Measurements from ENCODE around the gene GRK6.
A peak's percentile ranks its signal among the peaks of the same experiment; 100 is the strongest.

GRK6 gene

GRCh38 chr5:177465044-177465443 is 38.6 kb downstream of the GRK6 start:
- Histone ChIP-seq H3K27me3 (no peaks in the 10 kb centered on the region), H3K9me3 (no peaks in the 10 kb centered on the region), H3K27ac (no peak overlapping the region), H3K4me1 (peaks cover 0 to 13% (median 10%) of the 10 kb centered on the region in 4 donors), H3K4me3 (no peak overlapping the region), H3K36me3 (peaks cover 27 to 46% (median 43%) of the 10 kb centered on the region in 3 donors)
- no peak for DNase-seq
- TF ChIP-seq, protein P1, sequence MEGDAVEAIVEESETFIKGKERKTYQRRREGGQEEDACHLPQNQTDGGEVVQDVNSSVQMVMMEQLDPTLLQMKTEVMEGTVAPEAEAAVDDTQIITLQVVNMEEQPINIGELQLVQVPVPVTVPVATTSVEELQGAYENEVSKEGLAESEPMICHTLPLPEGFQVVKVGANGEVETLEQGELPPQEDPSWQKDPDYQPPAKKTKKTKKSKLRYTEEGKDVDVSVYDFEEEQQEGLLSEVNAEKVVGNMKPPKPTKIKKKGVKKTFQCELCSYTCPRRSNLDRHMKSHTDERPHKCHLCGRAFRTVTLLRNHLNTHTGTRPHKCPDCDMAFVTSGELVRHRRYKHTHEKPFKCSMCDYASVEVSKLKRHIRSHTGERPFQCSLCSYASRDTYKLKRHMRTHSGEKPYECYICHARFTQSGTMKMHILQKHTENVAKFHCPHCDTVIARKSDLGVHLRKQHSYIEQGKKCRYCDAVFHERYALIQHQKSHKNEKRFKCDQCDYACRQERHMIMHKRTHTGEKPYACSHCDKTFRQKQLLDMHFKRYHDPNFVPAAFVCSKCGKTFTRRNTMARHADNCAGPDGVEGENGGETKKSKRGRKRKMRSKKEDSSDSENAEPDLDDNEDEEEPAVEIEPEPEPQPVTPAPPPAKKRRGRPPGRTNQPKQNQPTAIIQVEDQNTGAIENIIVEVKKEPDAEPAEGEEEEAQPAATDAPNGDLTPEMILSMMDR (IDR thresholded peaks at IDR 0.05) = no peak
- intact Hi-C loops (cut with DNase I; ENCODE audit: low total_unique reads) = no loop called here

- Histone ChIP-seq H3K27me3 (no peaks in the 10 kb centered on the region), H3K27ac (no peak overlapping the region), H3K4me3 (no peak overlapping the region), H3K4me1 (peaks cover 0 to 32% (median 23%) of the 10 kb centered on the region in 4 donors), H3K36me3 (peaks cover 27 to 40% (median 38%) of the 10 kb centered on the region in 3 donors), H3K9me3 (no peaks in the 10 kb centered on the region)
- DNase-seq = no peak
- intact Hi-C loops (cut with DNase I; ENCODE audit: low total_unique reads) = no loop called here
- TF ChIP-seq, protein P1 (IDR thresholded peaks at IDR 0.05) = no peak
Measured at GRCh38 chr5:177466861-177467260, 40.4 kb downstream of the GRK6 start.

DNA sequence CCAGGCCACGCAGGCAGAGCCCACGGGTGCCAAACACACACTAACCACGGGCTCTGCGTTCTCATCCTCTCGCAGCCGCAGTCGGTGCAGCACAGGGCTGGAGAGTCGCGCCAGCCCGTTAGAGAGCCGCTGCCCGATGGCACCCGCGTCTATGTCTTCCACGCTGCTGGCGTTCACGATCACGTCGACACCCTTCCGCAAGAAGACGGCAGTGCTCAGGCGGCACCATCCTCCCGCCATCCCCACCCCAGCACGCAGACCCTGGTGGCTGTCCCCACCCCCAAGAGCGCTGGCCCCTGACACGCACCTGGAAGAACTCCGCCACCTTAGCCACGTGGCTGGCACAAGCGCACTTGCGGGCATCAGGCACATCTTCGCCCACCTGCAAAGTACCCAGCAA is 41.0 kb downstream of the GRK6 start:
- intact Hi-C loops (cut with DNase I; ENCODE audit: low total_unique reads) = no loop called here

DNA sequence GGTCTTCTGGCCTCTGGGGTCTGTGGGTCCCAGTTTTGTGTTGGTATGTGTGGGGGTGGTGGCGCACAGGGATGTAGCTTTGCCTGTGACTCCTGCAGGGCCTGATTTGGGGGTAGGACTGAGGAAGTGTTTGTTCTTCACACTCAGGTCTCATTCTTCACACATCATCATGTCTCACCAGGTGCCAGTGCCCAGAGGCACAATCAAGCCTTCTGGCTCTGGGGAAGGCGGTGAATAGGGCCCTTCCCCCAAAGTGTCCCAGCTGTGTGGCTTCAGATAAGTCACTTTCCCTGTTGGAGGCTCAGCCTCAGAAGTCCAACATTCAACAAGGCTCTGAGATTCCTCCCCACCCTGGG is 41.8 kb downstream of the GRK6 start:
- peaks cover 0 to 42% (median 34%) of the 10 kb centered on the region in 4 donors for H3K4me1 ChIP-seq
- intact Hi-C loops (cut with DNase I; ENCODE audit: low total_unique reads) = no loop called here
- DNase-seq = no peak
- H3K9me3 ChIP-seq = no peaks in the 10 kb centered on the region
- no peaks in the 10 kb centered on the region for H3K27me3 ChIP-seq
- no peak overlapping the region for H3K4me3 ChIP-seq
- TF ChIP-seq, protein P1 (IDR thresholded peaks at IDR 0.05) = no peak
- peaks cover 27 to 40% (median 32%) of the 10 kb centered on the region in 3 donors for H3K36me3 ChIP-seq
- H3K27ac ChIP-seq = no peak overlapping the region

More for the DNA sequence above, 41.0 kb downstream of the GRK6 start:
- TF ChIP-seq, protein P1 (IDR thresholded peaks at IDR 0.05) = no peak
- H3K27ac ChIP-seq = no peak overlapping the region
- H3K36me3 ChIP-seq = peaks cover 27 to 40% (median 33%) of the 10 kb centered on the region in 3 donors
- H3K27me3 ChIP-seq = no peaks in the 10 kb centered on the region
- no peaks in the 10 kb centered on the region for H3K9me3 ChIP-seq
- no peak for DNase-seq
- H3K4me1 ChIP-seq = peaks cover 0 to 37% (median 29%) of the 10 kb centered on the region in 4 donors
- H3K4me3 ChIP-seq = no peak overlapping the region

DNA sequence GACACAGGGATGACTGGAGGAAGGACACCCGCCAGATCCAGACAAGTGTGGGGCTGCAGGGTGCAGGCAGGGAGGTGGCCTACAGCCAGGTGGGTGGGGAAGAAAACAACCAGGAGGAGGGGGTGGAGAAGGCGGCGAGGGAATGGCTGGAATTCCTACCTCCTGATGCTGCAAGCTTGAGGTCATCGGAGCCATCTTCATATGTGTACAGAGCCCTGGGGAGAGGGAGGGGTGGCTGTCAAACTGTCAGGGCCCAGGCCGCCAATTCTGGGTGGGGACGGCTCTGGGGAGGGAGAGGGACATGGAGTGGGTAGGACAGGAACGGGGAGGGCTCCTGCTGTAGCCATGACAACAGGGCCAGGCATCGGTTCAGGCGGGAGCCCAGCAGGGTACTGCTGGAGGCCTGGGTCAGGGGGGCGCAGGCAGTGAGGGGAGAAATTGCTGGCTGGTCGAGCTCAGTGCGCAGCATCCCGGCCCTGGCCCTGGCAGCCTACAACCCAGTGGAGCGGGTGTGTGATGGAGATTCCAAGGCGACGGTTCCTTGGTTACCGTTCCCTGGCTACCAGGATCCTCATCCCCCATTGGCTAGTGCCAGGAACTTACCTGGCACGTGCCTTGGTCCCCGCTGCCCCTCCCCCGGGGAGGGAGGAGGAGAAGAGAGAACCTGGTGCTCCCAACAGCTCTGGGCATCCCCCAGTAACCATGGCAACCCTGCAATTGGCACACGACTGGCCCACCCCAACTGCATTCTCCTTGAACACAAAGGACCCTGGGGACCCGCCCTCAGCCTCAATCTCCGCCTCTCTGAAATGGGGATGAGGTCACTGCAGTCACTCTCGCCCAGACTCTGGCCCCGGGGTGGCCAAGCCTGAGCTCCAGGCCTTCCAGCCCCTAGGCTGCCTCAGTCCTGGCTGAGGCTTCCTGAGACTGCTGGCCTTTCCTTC is 42.5 kb downstream of the GRK6 start:
- peak overlapping the region in 1 of 2 donors; percentile 44 for H3K27ac ChIP-seq
- no peak overlapping the region for H3K4me3 ChIP-seq

More for the DNA sequence above, 42.5 kb downstream of the GRK6 start:
- Histone ChIP-seq H3K9me3 (no peaks in the 10 kb centered on the region), H3K4me1 (peaks cover 0 to 45% (median 36%) of the 10 kb centered on the region in 4 donors), H3K27me3 (no peaks in the 10 kb centered on the region), H3K36me3 (peaks cover 27 to 40% (median 32%) of the 10 kb centered on the region in 3 donors)
- no peak for DNase-seq
- intact Hi-C loops (cut with DNase I; ENCODE audit: low total_unique reads) = no loop called here
- TF ChIP-seq, protein P1 (IDR thresholded peaks at IDR 0.05) = no peak
